Measurements from ENCODE around the gene ELK4.

ELK4 gene

DNA sequence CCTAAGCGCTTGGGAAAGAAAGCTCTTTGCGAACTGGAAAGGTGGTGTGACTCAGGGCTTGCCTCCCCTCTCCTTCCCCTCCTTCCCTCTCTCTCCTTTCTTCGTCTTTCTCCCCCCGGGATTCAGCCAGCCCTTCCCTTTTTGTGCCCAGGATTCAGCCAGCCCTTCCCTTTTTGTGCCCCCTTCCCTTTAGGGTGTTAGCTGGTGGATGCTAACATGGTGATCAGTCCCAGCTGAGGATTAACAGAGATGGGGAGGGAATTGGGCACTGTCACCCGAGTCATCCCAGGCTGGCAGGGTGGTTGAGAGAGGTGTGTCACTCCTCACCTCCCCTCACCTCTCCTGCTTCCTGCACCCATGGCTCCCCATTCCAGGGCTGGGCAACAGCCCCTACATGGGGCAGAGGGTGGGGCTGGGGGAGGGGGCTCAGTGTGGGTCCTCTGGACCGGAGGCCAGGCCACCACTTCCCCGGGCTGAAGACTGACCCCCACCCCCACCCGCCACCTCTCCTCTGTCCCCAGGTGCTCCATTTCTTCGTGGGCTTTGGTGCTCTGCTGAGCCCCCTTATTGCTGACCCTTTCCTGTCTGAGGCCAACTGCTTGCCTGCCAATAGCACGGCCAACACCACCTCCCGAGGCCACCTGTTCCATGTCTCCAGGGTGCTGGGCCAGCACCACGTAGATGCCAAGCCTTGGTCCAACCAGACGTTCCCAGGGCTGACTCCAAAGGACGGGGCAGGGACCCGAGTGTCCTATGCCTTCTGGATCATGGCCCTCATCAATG is 51.5 kb downstream of the ELK4 start:
- no peak for DNase-seq

DNA sequence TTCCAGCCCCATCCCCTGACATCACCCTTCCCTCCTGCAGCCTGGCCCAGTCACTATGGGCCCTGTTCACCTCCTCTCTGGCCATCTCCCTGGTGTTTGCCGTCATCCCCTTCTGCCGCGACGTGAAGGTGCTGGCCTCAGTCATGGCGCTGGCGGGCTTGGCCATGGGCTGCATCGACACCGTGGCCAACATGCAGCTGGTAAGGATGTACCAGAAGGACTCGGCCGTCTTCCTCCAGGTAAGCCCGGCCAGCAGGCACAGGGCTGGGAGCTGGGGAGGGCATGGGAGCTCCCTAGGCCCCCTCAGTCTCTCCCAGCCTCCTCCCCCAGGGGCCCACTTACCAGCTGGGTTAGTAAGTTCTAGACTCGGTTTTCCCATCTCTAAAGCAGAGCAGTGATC is 52.1 kb downstream of the ELK4 start:
- DNase-seq, result no peak

DNA sequence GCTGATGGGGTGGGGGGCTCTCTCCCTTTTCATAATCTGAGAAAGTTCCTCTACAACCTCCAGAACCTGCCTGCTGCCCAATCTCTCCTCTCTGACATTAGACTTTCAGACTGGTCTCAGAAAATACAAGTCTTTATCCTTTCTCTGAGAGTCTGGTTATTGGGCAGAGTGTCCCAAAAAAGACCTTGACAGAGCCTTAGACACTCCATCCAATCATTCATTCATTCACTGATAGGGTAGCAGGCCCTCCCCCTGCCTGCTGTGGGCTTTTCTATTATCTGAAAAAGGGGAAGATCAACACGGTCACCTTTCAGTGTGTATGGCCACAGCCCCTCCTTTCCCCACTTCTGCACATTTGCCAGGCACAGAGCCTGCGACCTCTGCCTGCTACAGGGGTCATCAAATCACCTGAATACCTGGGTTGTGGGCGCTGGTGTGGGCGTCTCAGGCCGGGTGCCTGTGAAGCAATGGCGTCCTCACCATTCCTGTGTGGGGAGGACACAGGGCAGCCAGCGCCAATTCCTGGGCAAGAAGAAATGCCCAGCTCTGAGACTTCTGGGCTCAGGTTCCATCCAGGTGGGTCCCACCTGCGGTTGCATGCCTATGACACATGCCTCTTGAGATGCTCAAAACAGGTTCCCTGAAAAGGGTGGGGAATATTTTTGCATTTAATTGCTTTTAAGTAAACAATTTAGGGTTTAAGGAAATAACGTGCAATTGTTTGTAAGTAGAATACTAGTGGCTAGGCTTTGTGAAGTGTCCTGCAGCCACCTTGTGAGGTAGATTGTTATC is 52.8 kb downstream of the ELK4 start:
- no peak for DNase-seq

DNA sequence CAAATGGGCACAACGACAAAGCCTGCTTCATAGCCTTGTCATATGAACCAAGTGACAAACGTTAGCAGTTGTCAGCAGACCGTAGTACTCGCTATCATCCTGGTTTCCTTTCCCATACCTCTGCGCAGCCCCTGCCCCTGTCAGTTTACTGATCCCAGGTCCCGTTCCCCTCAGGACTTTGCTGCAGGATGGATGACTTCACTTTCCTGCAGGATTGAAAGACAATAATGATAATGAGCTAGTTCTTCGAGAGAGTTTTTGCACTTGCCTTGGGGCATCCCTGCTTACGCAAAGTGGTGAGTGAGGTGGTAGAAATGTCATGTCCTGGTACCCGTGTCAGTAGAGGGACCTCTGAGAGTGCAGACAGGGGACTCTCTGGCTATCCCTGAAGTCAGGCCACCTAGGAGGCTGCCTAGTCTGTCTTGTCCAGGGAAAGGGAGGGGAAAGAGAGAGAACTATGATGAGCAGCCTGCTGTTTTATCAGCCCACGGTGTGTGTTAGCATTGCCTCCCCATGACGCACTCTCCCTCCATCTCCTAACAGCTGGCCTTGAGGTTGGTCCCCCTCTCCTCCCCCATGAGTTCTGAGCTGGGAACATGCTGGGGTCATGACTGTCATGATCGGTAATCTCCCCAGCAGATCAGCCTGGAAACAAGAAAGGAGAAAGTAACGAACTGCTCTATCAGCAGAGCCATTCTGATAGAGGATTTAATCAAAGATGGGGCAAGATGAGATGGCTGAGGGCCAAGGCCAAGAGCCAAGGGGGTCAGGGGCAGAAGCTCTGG is 53.7 kb downstream of the ELK4 start:
- DNase-seq, result no peak

DNA sequence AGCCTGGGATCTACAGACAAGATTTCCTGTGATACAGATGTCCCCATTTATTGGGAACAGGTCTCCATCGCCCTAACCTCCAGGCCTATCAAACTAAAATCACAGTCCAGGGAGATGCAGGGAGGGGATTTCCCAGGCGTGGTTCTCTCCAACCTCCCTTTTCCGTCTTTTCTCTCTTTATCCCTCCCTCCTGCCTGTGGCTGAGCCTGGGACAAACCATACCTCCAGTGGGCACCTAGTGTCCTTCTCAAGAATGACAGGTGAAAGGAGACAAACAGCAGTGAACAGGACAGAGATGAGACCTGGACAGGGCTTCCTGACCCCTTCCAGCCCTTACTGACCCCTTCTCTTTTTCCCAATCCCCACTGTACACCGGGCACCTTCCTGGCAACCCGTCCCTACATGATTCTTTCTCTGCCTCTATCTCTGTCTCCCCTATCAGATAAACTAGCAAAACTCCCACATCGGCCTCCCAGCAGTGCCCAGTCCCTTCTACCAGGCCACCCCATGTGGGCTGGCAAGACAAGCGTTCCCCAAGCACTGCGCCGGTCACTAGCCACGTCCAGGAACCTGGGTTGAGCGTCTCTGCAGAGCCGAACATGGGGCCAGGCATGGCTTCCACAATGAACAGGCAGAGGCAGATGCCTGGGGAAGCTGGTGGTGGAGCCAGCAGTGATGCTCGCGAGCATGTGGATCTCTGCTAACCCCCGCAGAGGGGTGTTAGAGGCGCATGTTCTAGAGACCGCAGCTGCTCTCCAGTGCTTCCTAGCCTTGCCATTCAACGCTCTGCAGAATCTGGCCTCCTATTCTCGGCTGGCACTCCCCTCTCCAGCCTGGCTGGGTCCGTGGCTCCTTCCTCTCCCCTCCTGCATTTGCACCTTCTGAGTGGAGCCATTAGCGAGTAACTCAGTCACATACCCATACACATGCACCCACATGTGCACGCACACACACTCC is 54.7 kb downstream of the ELK4 start:
- DNase-seq, result no peak

DNA sequence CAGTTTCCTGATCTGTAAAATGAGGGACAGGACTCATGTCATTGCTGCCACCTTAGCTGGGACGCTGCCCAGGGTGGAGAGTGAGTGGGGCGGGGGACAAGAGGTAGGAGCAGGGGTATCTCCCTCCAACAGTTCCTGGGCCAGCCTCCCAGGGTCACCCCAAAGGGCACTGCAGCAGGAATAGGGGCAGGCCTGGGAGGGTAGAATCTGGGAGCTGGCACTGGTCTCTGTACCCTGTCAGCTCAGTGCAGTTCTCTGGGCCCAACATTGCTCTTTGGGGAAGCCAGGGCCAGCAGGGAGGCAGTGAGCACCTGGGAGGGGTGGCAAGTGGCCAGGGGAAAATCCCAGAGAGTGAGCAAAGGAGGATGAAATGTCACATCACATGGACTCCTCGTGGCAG is 55.8 kb downstream of the ELK4 start:
- DNase-seq, result no peak

DNA sequence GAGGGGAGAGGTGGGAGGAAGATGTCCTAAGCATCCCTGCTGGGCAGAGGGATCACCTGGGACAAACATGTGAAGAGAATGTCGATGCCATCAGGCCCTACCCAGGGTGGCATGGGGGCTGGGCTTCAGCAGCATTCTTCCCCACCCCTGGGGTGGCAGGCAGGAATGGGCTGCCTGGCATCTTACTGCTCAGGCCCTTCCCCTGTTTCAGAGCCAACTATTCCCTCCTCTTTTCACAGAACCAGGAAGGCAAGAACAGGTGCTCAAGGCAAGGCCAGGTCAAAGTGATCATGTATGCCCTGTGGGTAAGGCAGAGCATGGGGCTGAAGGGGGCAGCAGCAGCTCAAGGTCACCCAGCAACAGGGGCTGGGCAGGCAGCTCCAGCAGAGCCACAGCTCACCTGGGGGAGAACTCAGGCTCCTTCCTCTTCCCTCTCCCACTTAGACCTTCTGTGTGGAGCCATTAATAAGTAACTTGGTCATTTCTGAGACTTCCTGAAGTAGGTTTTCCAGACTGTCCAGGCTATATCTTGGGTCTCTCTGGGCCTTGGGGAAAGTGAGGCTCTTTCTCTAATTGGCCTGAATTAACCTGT is 56.4 kb downstream of the ELK4 start:
- DNase-seq, result no peak

DNA sequence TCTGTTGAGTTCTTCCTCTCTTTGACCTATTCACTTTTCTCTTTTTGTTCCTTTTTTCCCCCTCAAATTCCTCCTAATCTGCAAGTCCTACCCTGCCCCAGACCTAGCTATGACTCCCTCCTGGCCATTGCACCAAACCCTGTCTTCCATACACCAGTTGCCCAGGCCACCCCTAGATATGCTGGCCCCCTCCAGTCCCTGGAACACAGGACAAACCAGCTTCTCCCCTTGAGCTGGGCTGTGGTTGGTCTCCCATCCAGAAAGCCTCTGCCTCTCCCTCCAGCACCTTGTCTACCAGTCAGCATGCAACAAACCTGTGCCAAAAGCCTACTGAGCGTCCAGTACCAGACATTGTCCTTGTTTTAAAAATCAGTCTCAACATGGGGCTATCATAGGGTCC is 59.4 kb downstream of the ELK4 start:
- DNase-seq, result no peak

DNA sequence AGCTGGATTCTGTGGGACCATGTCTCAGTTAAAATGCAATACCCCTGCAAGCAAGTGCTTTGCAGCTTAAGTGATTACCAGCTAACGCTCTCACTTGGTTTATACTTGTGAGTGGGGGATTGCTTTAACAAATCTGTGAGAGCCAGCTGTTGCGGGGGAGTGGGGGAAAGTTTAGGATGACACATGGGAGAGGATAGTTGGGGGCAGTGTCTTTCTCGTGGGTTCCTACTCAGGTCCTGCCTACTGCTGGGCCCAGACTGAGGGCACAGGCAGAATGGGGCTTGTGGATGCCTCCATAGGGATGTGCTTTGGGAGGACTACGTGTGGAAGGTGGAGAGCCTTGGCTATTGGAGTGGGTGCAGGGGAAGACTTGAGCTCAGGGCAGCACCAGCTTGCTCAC is 60.1 kb downstream of the ELK4 start:
- DNase-seq, result no peak

DNA sequence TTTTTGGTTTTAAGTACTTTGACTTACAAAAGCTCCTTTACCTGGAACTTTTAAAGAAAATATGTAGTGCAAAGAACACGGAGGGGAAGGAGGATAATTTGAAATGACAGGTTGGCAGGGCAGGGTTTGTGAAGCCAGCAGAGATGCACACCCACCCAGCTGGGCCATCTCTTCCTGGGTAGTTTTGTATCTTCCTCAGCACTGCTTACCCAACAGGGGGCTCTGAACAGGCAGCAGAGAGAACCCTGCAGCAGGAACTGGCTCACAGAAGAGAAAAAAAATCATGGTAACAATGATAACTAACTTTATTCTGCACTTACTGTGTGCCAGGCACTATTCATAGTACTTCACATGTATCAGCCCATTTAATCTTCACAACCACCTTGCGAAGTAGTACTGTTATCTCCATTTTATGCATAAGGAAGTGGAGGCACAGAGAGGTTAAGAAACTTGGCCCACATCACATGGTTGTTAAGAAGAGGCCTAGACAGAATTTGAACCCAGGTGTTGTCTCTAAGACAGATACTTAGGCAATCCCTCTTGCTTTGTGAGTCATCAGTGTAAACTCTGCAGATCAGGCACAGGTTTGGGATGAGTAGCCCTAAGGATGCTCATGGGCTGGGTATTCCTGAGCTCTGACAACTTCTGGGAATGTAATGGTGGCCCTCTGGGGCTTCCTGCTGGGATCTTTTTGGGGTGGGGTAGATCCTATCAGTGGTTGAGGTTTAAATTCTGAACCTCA is 60.8 kb downstream of the ELK4 start:
- no peak for DNase-seq

DNA sequence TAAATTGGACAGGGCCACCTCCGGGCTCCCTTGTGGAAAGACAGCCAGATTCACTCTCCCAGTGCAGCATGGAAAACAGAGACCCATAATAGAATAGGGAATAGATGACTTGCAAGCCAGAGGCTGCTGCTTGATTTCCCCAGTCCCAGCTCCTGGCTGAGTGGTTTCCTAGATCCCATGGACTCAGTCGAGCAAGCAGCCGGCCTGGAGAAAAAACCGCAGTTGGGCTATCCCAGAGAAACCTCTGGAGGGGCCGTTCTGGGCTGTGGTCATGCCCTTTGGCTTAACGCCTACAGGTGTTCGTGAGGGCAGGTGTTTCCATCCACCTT is 61.7 kb downstream of the ELK4 start:
- DNase-seq, result no peak

DNA sequence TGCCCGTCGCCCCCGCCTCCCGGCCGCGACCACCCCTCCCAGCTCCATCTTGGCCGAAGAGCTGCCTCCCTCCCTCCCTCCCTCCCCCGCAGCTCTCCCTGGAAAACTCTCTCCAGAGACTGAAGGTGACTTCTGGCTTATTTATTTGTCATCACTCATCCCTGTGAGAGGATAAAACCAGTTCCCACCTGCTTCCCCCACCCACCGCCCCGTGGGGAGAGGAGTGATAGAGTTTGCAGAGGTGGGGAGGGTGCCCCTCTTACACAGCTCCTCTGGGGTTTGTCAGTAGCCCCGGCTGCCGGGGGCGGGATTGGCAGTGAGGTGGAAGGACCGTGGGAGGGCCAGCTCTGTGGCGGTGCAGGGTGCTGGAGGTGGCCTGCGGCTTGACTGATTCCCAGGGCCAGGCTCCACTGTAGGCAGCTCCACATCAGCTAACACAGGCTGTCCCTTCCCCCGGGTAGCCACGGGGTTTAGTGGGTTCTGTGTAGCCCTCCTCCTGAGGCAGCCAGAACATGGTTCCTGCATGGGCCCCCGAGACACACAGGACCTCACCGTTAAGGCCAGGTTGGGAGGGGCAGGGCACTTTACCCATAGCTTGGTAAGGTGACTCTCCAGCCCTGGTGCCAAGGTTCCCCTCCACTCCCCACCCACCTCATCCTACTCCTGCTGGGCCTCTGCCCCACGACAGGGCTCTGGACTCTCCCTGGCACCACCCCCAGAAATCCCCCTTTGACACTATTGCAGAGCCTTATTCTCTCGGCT is 62.2 kb downstream of the ELK4 start:
- DNase-seq, result no peak

DNA sequence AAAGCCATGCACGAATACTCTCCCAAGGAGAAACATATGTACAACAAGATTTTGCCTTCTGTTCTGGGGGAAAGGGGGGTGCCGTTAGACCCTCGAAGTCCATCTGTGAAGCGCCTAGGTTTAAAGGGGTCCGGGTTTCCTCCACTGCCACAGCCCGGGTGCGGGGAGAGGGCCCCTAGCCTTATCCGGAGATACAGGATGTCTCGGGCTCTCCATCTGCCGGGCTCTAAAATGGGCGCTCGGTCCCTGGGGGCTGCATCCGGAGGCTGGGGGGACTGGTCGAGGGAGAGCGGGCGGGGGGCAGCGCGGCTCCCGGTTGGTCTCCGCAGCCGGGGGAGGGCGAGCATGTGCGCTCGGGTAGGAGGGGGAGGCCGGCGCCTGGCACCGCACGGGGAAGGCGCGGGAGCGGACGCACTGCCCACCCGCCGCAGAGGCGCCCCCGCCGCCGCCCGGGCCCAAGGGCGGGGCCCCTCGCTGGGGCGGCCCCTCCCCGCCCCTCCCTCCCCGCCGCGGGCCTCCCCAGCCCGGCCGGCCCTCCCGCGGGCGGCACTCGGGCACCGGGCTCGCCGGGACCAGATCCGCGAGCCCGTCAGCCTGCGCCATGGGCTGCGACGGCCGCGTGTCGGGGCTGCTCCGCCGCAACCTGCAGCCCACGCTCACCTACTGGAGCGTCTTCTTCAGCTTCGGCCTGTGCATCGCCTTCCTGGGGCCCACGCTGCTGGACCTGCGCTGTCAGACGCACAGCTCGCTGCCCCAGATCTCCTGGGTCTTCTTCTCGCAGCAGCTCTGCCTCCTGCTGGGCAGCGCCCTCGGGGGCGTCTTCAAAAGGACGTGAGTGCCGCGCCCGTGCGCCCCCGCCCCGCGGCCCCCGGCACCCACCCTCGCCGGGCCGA is 63.1 kb downstream of the ELK4 start:
- DNase-seq, result no peak

DNA sequence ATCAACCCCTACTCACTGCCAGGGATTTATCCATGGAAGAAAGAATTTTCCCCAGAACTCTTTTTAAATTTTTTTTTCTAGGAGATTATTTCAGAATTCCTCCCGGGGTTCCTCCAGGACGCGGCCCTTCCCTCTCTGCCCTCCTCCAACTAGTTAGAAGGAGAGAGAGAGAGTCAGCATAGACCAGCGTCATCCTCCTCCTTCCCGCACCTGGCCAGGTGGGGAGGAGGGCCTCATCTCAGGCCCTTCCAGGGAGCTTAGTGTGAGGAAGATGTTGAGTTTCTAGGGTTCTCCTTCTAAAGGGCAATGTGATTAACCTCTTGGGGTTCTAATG is 63.7 kb downstream of the ELK4 start:
- DNase-seq, result no peak

DNA sequence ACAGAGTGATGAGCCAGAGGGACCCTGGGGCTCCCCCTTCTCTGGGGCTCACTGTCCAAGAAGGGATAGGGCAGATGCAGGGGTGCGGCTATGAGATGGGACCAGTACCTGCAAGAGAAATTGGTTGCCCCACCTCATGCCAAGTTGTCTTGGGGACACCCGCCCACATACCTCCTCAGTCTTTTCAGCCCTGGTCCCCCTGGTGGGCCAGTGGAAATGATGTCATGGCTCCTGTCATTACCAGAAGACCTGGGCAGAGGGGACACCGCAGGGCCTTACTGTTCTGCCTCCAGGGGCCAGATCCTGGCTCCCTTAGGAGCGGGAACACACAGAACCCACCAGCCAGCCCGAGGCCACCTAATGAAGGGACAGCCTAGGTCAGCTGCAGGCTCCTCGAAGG is 64.1 kb downstream of the ELK4 start:
- DNase-seq, result no peak

DNA sequence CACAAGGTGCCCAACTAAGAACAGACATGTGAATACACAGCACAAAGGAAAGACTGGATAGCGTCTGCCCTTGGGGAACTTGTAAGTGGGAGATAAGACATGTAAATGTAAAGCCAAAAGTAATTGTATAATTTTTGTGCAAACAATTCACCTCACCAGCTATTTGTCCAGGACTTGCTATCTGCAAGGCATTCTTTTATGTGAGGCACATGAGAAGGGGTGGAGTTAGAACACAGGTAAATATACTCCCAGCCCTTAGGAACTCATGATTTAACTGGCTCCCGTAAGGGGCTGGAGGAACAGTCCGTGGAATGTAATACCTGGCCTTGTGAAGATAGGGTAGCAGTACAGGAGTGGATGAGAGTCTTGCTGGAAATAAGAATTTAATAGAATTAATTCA is 66.0 kb downstream of the ELK4 start:
- no peak for DNase-seq

DNA sequence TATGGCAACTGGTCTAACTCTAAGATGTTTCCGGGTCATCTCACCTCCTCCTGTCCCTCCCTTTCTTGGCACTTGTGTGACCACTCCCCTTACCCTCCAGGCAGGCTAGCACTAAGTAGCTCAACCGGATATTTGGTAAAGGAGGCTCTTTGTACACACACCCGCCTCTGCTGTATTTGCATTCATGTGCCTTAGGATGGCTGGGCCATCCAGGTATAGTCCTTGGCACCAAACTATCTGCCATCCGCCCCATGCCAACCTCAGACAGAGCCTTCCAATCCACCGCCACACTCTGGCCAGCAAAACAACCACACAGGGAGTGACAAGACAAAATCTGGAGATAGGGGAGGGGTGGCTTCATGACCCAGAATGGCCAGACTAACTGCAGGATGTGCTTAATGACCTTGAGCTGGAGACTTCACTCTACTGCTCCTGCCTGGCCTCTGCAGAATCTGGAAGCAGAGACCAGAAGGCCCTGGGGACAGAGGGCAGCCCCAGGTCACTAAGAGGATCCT is 67.8 kb downstream of the ELK4 start:
- no peak for DNase-seq

DNA sequence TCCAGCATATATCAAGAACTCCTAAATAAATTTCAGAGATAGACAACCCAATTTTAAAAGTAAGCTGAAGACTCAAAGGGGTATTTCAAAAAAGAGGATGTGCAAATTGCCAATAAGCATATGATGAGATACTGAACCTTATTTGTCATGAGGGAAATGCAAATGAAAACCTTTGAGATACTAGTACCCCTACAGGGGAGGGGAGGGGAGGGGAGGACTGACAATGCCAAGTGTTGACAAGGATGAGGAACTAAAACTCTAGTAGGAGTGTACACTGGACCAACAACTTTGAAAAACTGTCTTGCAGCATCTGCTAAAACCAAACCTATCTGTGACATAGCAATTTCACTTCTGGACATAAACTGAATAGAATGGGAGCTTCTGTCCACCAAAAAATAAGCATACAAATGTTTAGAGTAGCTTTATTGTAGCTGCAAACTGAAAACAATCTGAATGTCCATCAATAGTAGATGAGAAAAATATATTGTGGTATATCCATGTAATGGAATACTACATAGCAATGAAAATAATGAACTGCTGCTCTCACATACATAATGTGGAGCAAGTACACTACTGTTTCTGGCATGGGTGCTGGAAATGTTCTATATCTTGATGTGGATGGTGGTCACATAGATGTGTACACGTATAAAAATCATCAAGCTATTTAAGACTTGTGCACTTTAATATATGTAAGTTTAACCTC is 70.2 kb downstream of the ELK4 start:
- no peak for DNase-seq
